ENCODE results near the gene QSOX2.

QSOX2 gene

GRCh38 chr9:136243631-136244030, 2.0 kb downstream of the QSOX2 start:
- peak overlapping the region; percentile 84 for H3K4me2 ChIP-seq (ENCODE audit: low read length)
- H3K9me2 ChIP-seq (ENCODE audit: low read depth, low read length) = no peaks in the 10 kb centered on the region
- peaks cover 40% of the 10 kb centered on the region for H3K79me2 ChIP-seq (ENCODE audit: insufficient read depth, low read length)
- peaks cover 69% of the 10 kb centered on the region for H3K4me1 ChIP-seq (ENCODE audit: insufficient read depth, low read length, severe bottlenecking)
- TF ChIP-seq, protein P1, sequence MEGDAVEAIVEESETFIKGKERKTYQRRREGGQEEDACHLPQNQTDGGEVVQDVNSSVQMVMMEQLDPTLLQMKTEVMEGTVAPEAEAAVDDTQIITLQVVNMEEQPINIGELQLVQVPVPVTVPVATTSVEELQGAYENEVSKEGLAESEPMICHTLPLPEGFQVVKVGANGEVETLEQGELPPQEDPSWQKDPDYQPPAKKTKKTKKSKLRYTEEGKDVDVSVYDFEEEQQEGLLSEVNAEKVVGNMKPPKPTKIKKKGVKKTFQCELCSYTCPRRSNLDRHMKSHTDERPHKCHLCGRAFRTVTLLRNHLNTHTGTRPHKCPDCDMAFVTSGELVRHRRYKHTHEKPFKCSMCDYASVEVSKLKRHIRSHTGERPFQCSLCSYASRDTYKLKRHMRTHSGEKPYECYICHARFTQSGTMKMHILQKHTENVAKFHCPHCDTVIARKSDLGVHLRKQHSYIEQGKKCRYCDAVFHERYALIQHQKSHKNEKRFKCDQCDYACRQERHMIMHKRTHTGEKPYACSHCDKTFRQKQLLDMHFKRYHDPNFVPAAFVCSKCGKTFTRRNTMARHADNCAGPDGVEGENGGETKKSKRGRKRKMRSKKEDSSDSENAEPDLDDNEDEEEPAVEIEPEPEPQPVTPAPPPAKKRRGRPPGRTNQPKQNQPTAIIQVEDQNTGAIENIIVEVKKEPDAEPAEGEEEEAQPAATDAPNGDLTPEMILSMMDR (IDR thresholded peaks at IDR 0.05; ENCODE audit: low read length) = no peak
- H3K36me3 ChIP-seq (ENCODE audit: insufficient read depth, low read length) = peaks cover 27% of the 10 kb centered on the region
- H3K9me3 ChIP-seq (ENCODE audit: low read length) = no peaks in the 10 kb centered on the region
- H2AFZ ChIP-seq (ENCODE audit: low read length) = no peak overlapping the region
- H3K27me3 ChIP-seq (ENCODE audit: insufficient read depth, low read length) = peaks cover 5% of the 10 kb centered on the region
- peak overlapping the region; percentile 74 for H3K9ac ChIP-seq (ENCODE audit: low read length)
- peaks cover 9% of the 10 kb centered on the region; the same call in 1 of the 2 replicates for H3F3A ChIP-seq (ENCODE audit: insufficient read depth, low read length)
- peak overlapping the region; percentile 78 for H3K4me3 ChIP-seq (ENCODE audit: low read depth, low read length, poor library complexity, severe bottlenecking)
- H3K27ac ChIP-seq (ENCODE audit: low read depth, low read length, poor library complexity, severe bottlenecking) = peak overlapping the region; percentile 89
- H4K20me1 ChIP-seq (ENCODE audit: insufficient read depth, low read length) = no peaks in the 10 kb centered on the region

GRCh38 chr9:136242918-136243525, 2.6 kb downstream of the QSOX2 start:
- Histone ChIP-seq H3K9me3 (ENCODE audit: low read length) (no peaks in the 10 kb centered on the region), H3K79me2 (ENCODE audit: insufficient read depth, low read length) (peaks cover 46% of the 10 kb centered on the region), H3K9me2 (ENCODE audit: low read depth, low read length) (no peaks in the 10 kb centered on the region), H3K4me2 (ENCODE audit: low read length) (peak overlapping the region; percentile 84), H3K4me3 (ENCODE audit: low read depth, low read length, poor library complexity, severe bottlenecking) (peak overlapping the region; percentile 78), H2AFZ (ENCODE audit: low read length) (no peak overlapping the region), H3F3A (ENCODE audit: insufficient read depth, low read length) (peaks cover 9% of the 10 kb centered on the region; the same call in 1 of the 2 replicates), H3K4me1 (ENCODE audit: insufficient read depth, low read length, severe bottlenecking) (peaks cover 75% of the 10 kb centered on the region), H3K36me3 (ENCODE audit: insufficient read depth, low read length) (peaks cover 29% of the 10 kb centered on the region), H4K20me1 (ENCODE audit: insufficient read depth, low read length) (no peaks in the 10 kb centered on the region), H3K27ac (ENCODE audit: low read depth, low read length, poor library complexity, severe bottlenecking) (peak overlapping the region; percentile 89), H3K27me3 (ENCODE audit: insufficient read depth, low read length) (peaks cover 5% of the 10 kb centered on the region), H3K9ac (ENCODE audit: low read length) (peak overlapping the region; percentile 74)
- TF ChIP-seq, protein P1 (IDR thresholded peaks at IDR 0.05; ENCODE audit: low read length) = peak; percentile 60
- TF ChIP-seq EZH2 (IDR thresholded peaks at IDR 0.05; ENCODE audit: borderline replicate concordance, low read length) = no peak

DNA sequence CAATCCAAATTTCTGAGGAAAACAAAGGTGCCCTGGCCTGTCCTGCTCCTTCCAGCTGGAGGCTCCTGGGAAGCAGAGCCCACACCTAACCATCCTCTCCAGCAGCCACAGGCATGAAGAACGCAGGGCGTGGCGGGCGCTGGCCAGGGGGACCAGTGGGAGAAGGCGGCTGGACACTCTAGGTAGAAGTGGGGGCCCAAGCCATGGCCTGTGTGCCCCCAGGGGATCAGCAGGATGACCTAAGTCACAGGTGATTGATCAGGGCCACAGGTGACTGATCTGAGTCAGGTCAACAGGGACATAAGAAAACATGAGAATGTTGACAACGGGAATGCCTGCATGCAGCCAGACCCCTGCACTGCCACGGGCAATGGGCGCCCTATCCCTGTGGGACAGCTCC, 3.4 kb downstream of the QSOX2 start:
- Histone ChIP-seq H3K36me3 (ENCODE audit: insufficient read depth, low read length) (peaks cover 36% of the 10 kb centered on the region), H3K9me2 (ENCODE audit: low read depth, low read length) (no peaks in the 10 kb centered on the region), H3K27me3 (ENCODE audit: insufficient read depth, low read length) (peaks cover 5% of the 10 kb centered on the region), H4K20me1 (ENCODE audit: insufficient read depth, low read length) (no peaks in the 10 kb centered on the region), H3K27ac (ENCODE audit: low read depth, low read length, poor library complexity, severe bottlenecking) (peak overlapping the region; percentile 89), H3K9ac (ENCODE audit: low read length) (peak overlapping the region; percentile 54), H2AFZ (ENCODE audit: low read length) (no peak overlapping the region), H3F3A (ENCODE audit: insufficient read depth, low read length) (peaks cover 9% of the 10 kb centered on the region; the same call in 1 of the 2 replicates), H3K4me1 (ENCODE audit: insufficient read depth, low read length, severe bottlenecking) (peaks cover 81% of the 10 kb centered on the region), H3K4me3 (ENCODE audit: low read depth, low read length, poor library complexity, severe bottlenecking) (peak overlapping the region; percentile 78), H3K4me2 (ENCODE audit: low read length) (peak overlapping the region; percentile 84), H3K9me3 (ENCODE audit: low read length) (no peaks in the 10 kb centered on the region), H3K79me2 (ENCODE audit: insufficient read depth, low read length) (peaks cover 48% of the 10 kb centered on the region)
- TF ChIP-seq EZH2 (IDR thresholded peaks at IDR 0.05; ENCODE audit: borderline replicate concordance, low read length) = no peak
- TF ChIP-seq, protein P1 (IDR thresholded peaks at IDR 0.05; ENCODE audit: low read length) = no peak
